Neuronal stem cell (in vitro differentiated cells): ENCODE measurements around the gene ARHGAP24.
A peak's percentile ranks its signal among the peaks of the same experiment; 100 is the strongest.

Source experiments
- DNase-seq: peaks from one replicate; pipeline ENCODE4 v3.0.0-alpha.2; 2013; ENCODE audit warnings: low spot score
- H2AFZ ChIP-seq: one replicate; pipeline ENCODE4 v1.6.1; 2013; ENCODE audit warnings: mild to moderate bottlenecking, low read length, inconsistent platforms
- H2AK5ac ChIP-seq: 2 replicates; pipeline ENCODE4 v1.6.1; 2013; ENCODE audit warnings: low read depth, mild to moderate bottlenecking, inconsistent platforms, low read length, moderate library complexity, mixed read lengths
- H2BK120ac ChIP-seq: 2 replicates; pipeline ENCODE4 v1.6.1; 2013; ENCODE audit warnings: low read depth, mild to moderate bottlenecking, inconsistent platforms, low read length, moderate library complexity, mixed read lengths
- H2BK12ac ChIP-seq: one replicate; pipeline ENCODE4 v1.6.1; 2013; ENCODE audit warnings: low read length, inconsistent platforms
- H2BK15ac ChIP-seq: 2 replicates; pipeline ENCODE4 v1.6.1; 2013; ENCODE audit warnings: mild to moderate bottlenecking, low read length, inconsistent platforms, mixed read lengths
- H2BK5ac ChIP-seq: one replicate; pipeline ENCODE4 v1.6.1; 2013; ENCODE audit warnings: inconsistent platforms, mild to moderate bottlenecking, low read length, moderate library complexity
- H3K14ac ChIP-seq: one replicate; pipeline ENCODE4 v1.6.1; 2013; ENCODE audit warnings: low read length, inconsistent platforms
- H3K18ac ChIP-seq: 2 replicates; pipeline ENCODE4 v1.6.1; 2013; ENCODE audit warnings: low read length, inconsistent platforms
- H3K23ac ChIP-seq: 2 replicates; pipeline ENCODE4 v1.6.1; 2013; ENCODE audit warnings: low read depth, mild to moderate bottlenecking, mixed read lengths, low read length, inconsistent platforms; ENCODE audit not compliant: poor library complexity
- H3K27ac ChIP-seq: replicated peaks from 3 replicates; pipeline ENCODE4 v1.5.1; 2013; ENCODE audit warnings: low read length, inconsistent platforms
- H3K27me3 ChIP-seq, 3 experiments: 2 replicates each; pipeline ENCODE4 v1.6.1; 2013; ENCODE audit warnings: low read length in 3 of 3, mild to moderate bottlenecking in 2 of 3, inconsistent platforms in 1 of 3, low read depth in 1 of 3, mixed read lengths in 1 of 3, moderate library complexity in 1 of 3; ENCODE audit not compliant: control insufficient read depth in 3 of 3, insufficient read depth in 3 of 3
- H3K36me3 ChIP-seq, 2 donors: replicated peaks in 1 of 2; 2 replicates each; pipeline ENCODE4 v1.6.1; 2013; ENCODE audit warnings: low read length in 2 of 2; ENCODE audit not compliant: control insufficient read depth in 2 of 2, insufficient read depth in 2 of 2
- H3K4ac ChIP-seq: 2 replicates; pipeline ENCODE4 v1.6.1; 2013; ENCODE audit warnings: inconsistent platforms, mild to moderate bottlenecking, low read length, moderate library complexity
- H3K4me1 ChIP-seq, 2 donors: 1 replicate in 1 of 2; 2 replicates in 1 of 2; pipeline ENCODE4 v1.6.1; 2013; ENCODE audit warnings: low read length in 2 of 2, low read depth in 1 of 2; ENCODE audit not compliant: control insufficient read depth in 2 of 2, insufficient read depth in 1 of 2
- H3K4me2 ChIP-seq: one replicate; pipeline ENCODE4 v1.6.1; 2013; ENCODE audit warnings: mild to moderate bottlenecking, low read length, inconsistent platforms; ENCODE audit not compliant: insufficient read depth, poor library complexity, severe bottlenecking
- H3K4me3 ChIP-seq, 2 donors: 2 replicates each; pipeline ENCODE4 v1.5.1; 2013; ENCODE audit warnings: low read length in 2 of 2, mild to moderate bottlenecking in 2 of 2, inconsistent platforms in 1 of 2, moderate library complexity in 1 of 2
- H3K79me1 ChIP-seq: one replicate; pipeline ENCODE4 v1.6.1; 2013; ENCODE audit warnings: low read depth, mild to moderate bottlenecking, inconsistent platforms, low read length, moderate library complexity
- H3K9ac ChIP-seq: one replicate; pipeline ENCODE4 v1.6.1; 2013; ENCODE audit warnings: mild to moderate bottlenecking, low read depth, low read length, inconsistent platforms; ENCODE audit not compliant: poor library complexity
- H3K9me3 ChIP-seq, 2 donors: replicated peaks in 1 of 2; 2 replicates each; pipeline versions ENCODE3 to v1.6.1; 2013; ENCODE audit warnings: low read length in 2 of 2, mild to moderate bottlenecking in 2 of 2, inconsistent platforms in 1 of 2, low read depth in 1 of 2, mixed read lengths in 1 of 2, moderate library complexity in 1 of 2; ENCODE audit not compliant: control insufficient read depth in 2 of 2, insufficient read depth in 1 of 2
- H4K8ac ChIP-seq: one replicate; pipeline ENCODE4 v1.6.1; 2013; ENCODE audit warnings: low read depth, mild to moderate bottlenecking, inconsistent platforms, low read length, moderate library complexity
- H4K91ac ChIP-seq: one replicate; pipeline ENCODE4 v1.6.1; 2013; ENCODE audit warnings: low read length, low read depth, mild to moderate bottlenecking, inconsistent platforms; ENCODE audit not compliant: poor library complexity
- WGBS, 2 donors: extraction: QIAGEN DNeasy Blood & Tissue Kit; methylation state at CpG; one replicate each; pipeline ENCODE4 v1.1.7; 2013; ENCODE audit warnings: missing lambda C conversion rate in 2 of 2, mixed read lengths in 1 of 2; ENCODE audit not compliant: insufficient read length in 2 of 2, insufficient replicate concordance in 1 of 2; ENCODE audit errors: extremely low coverage in 2 of 2; 5-methylcytosine and 5-hydroxymethylcytosine counted together

ARHGAP24 gene

GRCh38 chr4:85740431-85740861 is 265.5 kb downstream of the ARHGAP24 start:
- H4K8ac ChIP-seq: no peak overlapping the region
- no peak overlapping the region for H4K91ac ChIP-seq
- no peak overlapping the region for H3K4ac ChIP-seq
- no peaks in the 10 kb centered on the region for H3K9me3 ChIP-seq
- no peak overlapping the region for H3K18ac ChIP-seq
- no peak overlapping the region for H2AK5ac ChIP-seq
- no peak overlapping the region for H2AFZ ChIP-seq
- no peak overlapping the region for H3K27ac ChIP-seq
- no peak overlapping the region for H2BK5ac ChIP-seq
- H3K4me3 ChIP-seq: no peak overlapping the region
- H3K79me1 ChIP-seq: no peaks in the 10 kb centered on the region
- DNase-seq: no peak
- no peak overlapping the region for H3K14ac ChIP-seq
- H2BK15ac ChIP-seq: no peak overlapping the region
- H3K9ac ChIP-seq: no peak overlapping the region
- H3K23ac ChIP-seq: no peak overlapping the region
- no peak overlapping the region for H3K4me2 ChIP-seq
- no peaks in the 10 kb centered on the region for H3K36me3 ChIP-seq
- no peaks in the 10 kb centered on the region for H3K27me3 ChIP-seq
- H3K4me1 ChIP-seq: peaks cover 0 to 2% of the 10 kb centered on the region in 2 donors
- no CpG with 5 or more reads among the region's 5 CpGs for WGBS, 2 donors
- H2BK12ac ChIP-seq: no peak overlapping the region
- H2BK120ac ChIP-seq: no peak overlapping the region

GRCh38 chr4:85741381-85741780 is 266.4 kb downstream of the ARHGAP24 start:
- Histone ChIP-seq H3K27me3 (no peaks in the 10 kb centered on the region), H4K91ac (no peak overlapping the region), H3K79me1 (no peaks in the 10 kb centered on the region), H3K18ac (no peak overlapping the region), H3K36me3 (no peaks in the 10 kb centered on the region), H3K23ac (no peak overlapping the region), H3K14ac (no peak overlapping the region), H2AK5ac (no peak overlapping the region), H2BK120ac (no peak overlapping the region), H2BK5ac (no peak overlapping the region), H3K4me2 (no peak overlapping the region), H2BK15ac (no peak overlapping the region), H4K8ac (no peak overlapping the region), H3K4ac (no peak overlapping the region), H3K9ac (no peak overlapping the region), H2BK12ac (no peak overlapping the region), H3K4me1 (peaks cover 0 to 2% of the 10 kb centered on the region in 2 donors), H2AFZ (no peak overlapping the region), H3K9me3 (no peaks in the 10 kb centered on the region), H3K4me3 (no peak overlapping the region), H3K27ac (no peak overlapping the region)
- no peak for DNase-seq
- no CpG with 5 or more reads among the region's 2 CpGs for WGBS, 2 donors

- Histone ChIP-seq H2BK12ac (peak overlapping the region; percentile 84), H3K4me3 (no peak overlapping the region), H2BK5ac (no peak overlapping the region), H3K4me2 (no peak overlapping the region), H3K9ac (no peak overlapping the region), H3K4me1 (peaks cover 0 to 2% of the 10 kb centered on the region in 2 donors), H2BK120ac (no peak overlapping the region), H4K91ac (no peak overlapping the region), H2BK15ac (no peak overlapping the region), H3K27me3 (no peaks in the 10 kb centered on the region), H3K4ac (no peak overlapping the region), H2AK5ac (peak overlapping the region; percentile 97), H3K14ac (no peak overlapping the region), H3K18ac (no peak overlapping the region), H3K36me3 (no peaks in the 10 kb centered on the region), H2AFZ (no peak overlapping the region), H3K23ac (no peak overlapping the region), H3K27ac (no peak overlapping the region), H3K9me3 (no peaks in the 10 kb centered on the region), H4K8ac (no peak overlapping the region), H3K79me1 (no peaks in the 10 kb centered on the region)
- WGBS, 2 donors: 100% methylated on average over 1 of the region's 5 CpGs; no CpG with 5 or more reads in 1 of the 2 donors
- DNase-seq: no peak
Measured at GRCh38 chr4:85741921-85742591, 267.1 kb downstream of the ARHGAP24 start.

GRCh38 chr4:85744950-85745349 is 270.0 kb downstream of the ARHGAP24 start:
- H4K91ac ChIP-seq: no peak overlapping the region
- H2BK120ac ChIP-seq: no peak overlapping the region
- no peak overlapping the region for H2AK5ac ChIP-seq
- no peak overlapping the region for H3K18ac ChIP-seq
- no peak overlapping the region for H4K8ac ChIP-seq
- WGBS, 2 donors: no CpG with 5 or more reads among the region's 6 CpGs
- no peak overlapping the region for H3K27ac ChIP-seq
- H3K4me1 ChIP-seq: peaks cover 0 to 2% of the 10 kb centered on the region in 2 donors
- no peak overlapping the region for H3K23ac ChIP-seq
- H2AFZ ChIP-seq: no peak overlapping the region
- H3K4me2 ChIP-seq: no peak overlapping the region
- no peak overlapping the region for H2BK15ac ChIP-seq
- DNase-seq: no peak
- H2BK12ac ChIP-seq: no peak overlapping the region
- peaks cover 2% of the 10 kb centered on the region for H3K79me1 ChIP-seq
- H3K27me3 ChIP-seq: no peaks in the 10 kb centered on the region
- H3K9me3 ChIP-seq: no peaks in the 10 kb centered on the region
- H3K9ac ChIP-seq: no peak overlapping the region
- no peak overlapping the region for H3K4me3 ChIP-seq
- no peaks in the 10 kb centered on the region for H3K36me3 ChIP-seq
- no peak overlapping the region for H3K4ac ChIP-seq
- no peak overlapping the region for H3K14ac ChIP-seq
- H2BK5ac ChIP-seq: no peak overlapping the region
